Omental fat pad (tissue), 4 donors: Measurements from ENCODE around the gene GBF1. TPM values are rescaled to one million over a fixed set of nuclear protein-coding genes. Genes with fewer than 3 reads are reported as not detected.
A peak's percentile ranks its signal among the peaks of the same experiment; 100 is the strongest.

Experiments
- ATAC-seq: fragments of 150-250 bp; one replicate; pipeline ENCODE4 v1.9.1; 2016; ENCODE audit warnings: mild to moderate bottlenecking, moderate library complexity; ENCODE audit not compliant: low FRiP score
- DNase-seq: peaks from one replicate; pipeline ENCODE4 v3.0.0-alpha.2; 2019; ENCODE audit warnings: low spot score
- CTCF ChIP-seq, 3 donors: fragments of 450-650 bp; IDR thresholded peaks; one replicate each; pipeline ENCODE4 v1.5.1; 2016 to 2017; ENCODE audit warnings: antibody characterized with exemption in 3 of 3, mild to moderate bottlenecking in 3 of 3, moderate library complexity in 2 of 3
- total RNA-seq, 4 donors: library from RNA; depleted of rRNA; stranded (reverse); fragments of >200 nt; gene quantifications; one replicate each; pipeline ENCODE4 v1.1.0, GENCODE V29; 2016

Gene GBF1
- total RNA-seq, 4 donors from 2014 or later: 28.1 to 34.9 (median 31.6) TPM

- ATAC-seq (no peak), DNase-seq (no peak)
- no peak for TF ChIP-seq CTCF (IDR thresholded peaks at IDR 0.05)
Measured at GRCh38 chr10:102416695-102417094, 171.4 kb downstream of the GBF1 start.

GRCh38 chr10:102418622-102419268 lies 173.4 kb downstream of the GBF1 start, which contains the start of gene PSD:
Gene PSD (minus strand): TSS chr10:102418785. CDS start chr10:102417038, 1,747 bp downstream.
- DNase-seq: no peak
- no peak for TF ChIP-seq CTCF (IDR thresholded peaks at IDR 0.05)

GRCh38 chr10:102419269-102420180 lies 174.2 kb downstream of the GBF1 start:
- no peak for TF ChIP-seq CTCF (IDR thresholded peaks at IDR 0.05)
- DNase-seq: no peak
- no peak for ATAC-seq

More at GRCh38 chr10:102418622-102419268, 173.4 kb downstream of the GBF1 start, which contains the start of gene PSD:
- ATAC-seq: no peak

GRCh38 chr10:102420181-102420713 lies 174.9 kb downstream of the GBF1 start:
- ATAC-seq: no peak
- no peak for DNase-seq
- no peak for TF ChIP-seq CTCF (IDR thresholded peaks at IDR 0.05)

DNA sequence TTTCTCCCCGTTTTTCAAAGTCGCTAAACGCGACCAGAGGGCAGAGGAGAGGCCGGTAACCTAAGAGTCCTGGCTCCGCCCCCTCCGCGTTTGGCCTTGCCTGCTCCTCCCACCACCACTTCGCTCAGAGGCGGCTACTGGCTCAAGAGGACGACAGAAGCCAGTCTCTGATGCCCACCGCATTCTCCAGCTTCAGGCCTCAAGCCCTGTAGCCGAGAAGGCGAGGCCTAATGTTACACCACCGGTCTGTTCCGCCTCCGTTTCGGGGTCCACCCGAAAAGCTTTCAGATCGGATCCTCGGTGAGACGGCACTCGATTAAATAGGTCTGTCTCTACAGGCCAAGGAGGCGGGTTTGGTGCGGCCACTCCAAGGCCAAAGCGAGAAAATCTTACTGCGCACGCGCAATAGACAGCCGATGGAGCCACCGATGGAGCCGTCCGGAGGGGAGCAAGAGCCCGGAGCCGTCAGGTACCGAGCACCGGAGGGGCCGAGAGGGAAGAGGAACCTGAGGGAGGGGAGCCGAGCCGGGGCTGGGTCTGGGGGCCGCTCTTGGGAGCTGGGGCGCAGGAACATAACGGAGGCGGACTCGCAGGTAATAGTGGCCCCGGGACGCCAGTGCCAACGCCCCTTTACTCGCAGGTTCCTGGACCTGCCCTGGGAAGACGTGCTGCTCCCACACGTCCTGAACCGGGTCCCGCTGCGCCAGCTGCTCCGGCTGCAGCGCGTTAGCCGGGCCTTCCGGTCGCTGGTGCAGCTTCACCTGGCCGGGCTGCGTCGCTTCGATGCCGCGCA lies 175.6 kb downstream of the GBF1 start, which contains the start of gene FBXL15:
Gene FBXL15, plus strand, starts transcription at position 123 of the 793 bp plus-strand sequence. Its CDS starts 294 bp downstream, at position 417.
- ATAC-seq: peak; percentile 94
- DNase-seq: peak; percentile 95
- no peak for TF ChIP-seq CTCF (IDR thresholded peaks at IDR 0.05)

DNA sequence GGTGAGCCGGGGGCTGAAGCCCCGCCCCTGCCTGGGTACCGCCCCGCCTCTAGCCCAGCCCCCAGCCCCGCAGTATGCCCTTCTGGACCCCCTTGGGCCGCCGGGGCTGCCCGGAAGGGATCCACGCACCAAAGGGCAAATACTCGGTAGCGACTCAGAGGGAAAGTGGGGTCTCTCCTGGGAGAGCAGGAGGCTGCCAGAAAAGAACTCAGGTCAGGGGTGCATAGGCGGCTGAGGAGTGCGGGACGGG lies 176.1 kb downstream of the GBF1 start:
- DNase-seq: no peak
- no peak for TF ChIP-seq CTCF (IDR thresholded peaks at IDR 0.05)
- no peak for ATAC-seq
